H1 (cell line): ENCODE data around the gene URM1. TPM values are rescaled to one million over a fixed set of nuclear protein-coding genes. Genes with fewer than 3 reads are reported as not detected.

ENCODE experiments used
- CTCF ChIA-PET: fragments of 300-600 bp; sonication (Branson Sonifier 250); formaldehyde crosslinking; loops from one replicate; lab custom pipeline; 2021; ENCODE audit not compliant: partially characterized antibody; lab: Charles Lee
- POLR2A ChIA-PET: fragments of 300-600 bp; sonication (Branson Sonifier 250); formaldehyde crosslinking; loops from one replicate; lab custom pipeline; 2021; ENCODE audit warnings: inconsistent platforms; ENCODE audit not compliant: partially characterized antibody; lab: Charles Lee
- DNase-seq, 2 experiments: peaks; one replicate each; pipeline versions ENCODE4 v3.0.0 to v3.0.0-alpha.2; 2010 to 2022; ENCODE audit warnings: low spot score in 2 of 2, low read depth in 1 of 2, mixed read lengths in 1 of 2
- FAIRE-seq: peaks from 2 replicates; lab custom pipeline; 2011; peaks lifted over from hg19 to GRCh38; lab: Jason Lieb, UNC
- H2AFZ ChIP-seq: 2 replicates; pipeline ENCODE4 v1.8.1; 2012; ENCODE audit warnings: low read length, inconsistent platforms
- H2AK5ac ChIP-seq: 2 replicates; pipeline ENCODE4 v1.6.1; 2013; ENCODE audit warnings: low read depth, low read length
- H2BK120ac ChIP-seq: replicated peaks from 2 replicates; pipeline ENCODE3; 2013; ENCODE audit warnings: low read depth, low read length, inconsistent platforms
- H2BK12ac ChIP-seq: 2 replicates; pipeline ENCODE4 v1.6.1; 2013; ENCODE audit warnings: low read depth, low read length
- H2BK15ac ChIP-seq: 2 replicates; pipeline ENCODE4 v1.6.1; 2013; ENCODE audit warnings: low read length
- H2BK20ac ChIP-seq: 2 replicates; pipeline ENCODE4 v1.6.1; 2013; ENCODE audit warnings: low read length
- H2BK5ac ChIP-seq: 2 replicates; pipeline ENCODE4 v1.6.1; 2013; ENCODE audit warnings: low read depth, low read length
- H3K14ac ChIP-seq: 2 replicates; pipeline ENCODE4 v1.6.1; 2013; ENCODE audit warnings: inconsistent platforms; ENCODE audit not compliant: insufficient read length
- H3K18ac ChIP-seq: 2 replicates; pipeline ENCODE4 v1.6.1; 2013; ENCODE audit warnings: low read length; ENCODE audit errors: extremely low read depth
- H3K23ac ChIP-seq: 2 replicates; pipeline ENCODE4 v1.6.1; 2013; ENCODE audit warnings: inconsistent platforms; ENCODE audit not compliant: insufficient read length
- H3K23me2 ChIP-seq: 2 replicates; pipeline ENCODE4 v1.6.1; 2013; ENCODE audit warnings: low read depth, low read length
- H3K27ac ChIP-seq: 2 replicates; pipeline ENCODE4 v1.6.1; 2011; ENCODE audit warnings: low read depth, low read length, inconsistent platforms
- H3K27me3 ChIP-seq, 4 experiments: replicated peaks in 1 of 4; 1 replicate in 1 of 4; 2 replicates in 3 of 4; pipeline versions ENCODE4 v1.6.1 to v1.8.1; 2011 to 2013; ENCODE audit warnings: low read length in 3 of 4, mild to moderate bottlenecking in 3 of 4, inconsistent platforms in 2 of 4, mixed read lengths in 2 of 4, moderate library complexity in 1 of 4; ENCODE audit not compliant: control insufficient read depth in 3 of 4, insufficient read depth in 3 of 4; ENCODE audit errors: extremely low read depth in 1 of 4
- H3K36me3 ChIP-seq, 4 experiments: 2 replicates each; pipeline versions ENCODE4 v1.6.1 to v1.8.1; 2011 to 2013; ENCODE audit warnings: mild to moderate bottlenecking in 4 of 4, low read length in 3 of 4, moderate library complexity in 2 of 4, control low read depth in 1 of 4, inconsistent platforms in 1 of 4; ENCODE audit not compliant: insufficient read depth in 4 of 4, control insufficient read depth in 2 of 4
- H3K4ac ChIP-seq: replicated peaks from 2 replicates; pipeline ENCODE3; 2013; ENCODE audit warnings: low read length, low read depth, mixed read lengths, inconsistent platforms; ENCODE audit not compliant: insufficient read length
- H3K4me1 ChIP-seq, 4 experiments: replicated peaks in 1 of 4; 1 replicate in 1 of 4; 2 replicates in 3 of 4; pipeline versions ENCODE4 v1.6.1 to v1.8.1; 2011 to 2013; ENCODE audit warnings: low read length in 3 of 4, inconsistent platforms in 2 of 4, mixed read lengths in 1 of 4; ENCODE audit not compliant: insufficient read depth in 4 of 4, control insufficient read depth in 3 of 4
- H3K4me2 ChIP-seq, 2 experiments: 2 replicates each; pipeline versions ENCODE4 v1.6.1 to v1.8.1; 2011 to 2013; ENCODE audit warnings: low read depth in 2 of 2, low read length in 2 of 2, control low read depth in 1 of 2, inconsistent platforms in 1 of 2, mild to moderate bottlenecking in 1 of 2; ENCODE audit not compliant: insufficient read depth in 1 of 2
- H3K4me3 ChIP-seq, 4 experiments: fragments of 200-600, 300-600 bp in 1 of 4; sonication (generic), shearing (Covaris generic), sonication (Bioruptor Twin) in 1 of 4; 2 replicates each; pipeline versions ENCODE4 v1.5.1 to v1.8.1; 2011 to 2016; ENCODE audit warnings: low read length in 4 of 4, low read depth in 3 of 4, control low read depth in 2 of 4, inconsistent platforms in 2 of 4, mild to moderate bottlenecking in 2 of 4, mixed read lengths in 1 of 4, moderate library complexity in 1 of 4; ENCODE audit not compliant: insufficient read depth in 2 of 4; ENCODE audit errors: extremely low read depth in 1 of 4
- H3K56ac ChIP-seq: replicated peaks from 2 replicates; pipeline ENCODE3; 2013; ENCODE audit warnings: low read depth, mild to moderate bottlenecking, mixed read lengths, low read length, inconsistent platforms; ENCODE audit not compliant: insufficient read length
- H3K79me1 ChIP-seq: 2 replicates; pipeline ENCODE4 v1.6.1; 2013; ENCODE audit warnings: low read depth, low read length, control low read depth
- H3K79me2 ChIP-seq, 2 experiments: 2 replicates each; pipeline versions ENCODE4 v1.6.1 to v1.8.1; 2012 to 2013; ENCODE audit warnings: low read length in 2 of 2, mild to moderate bottlenecking in 2 of 2, inconsistent platforms in 1 of 2; ENCODE audit not compliant: insufficient read depth in 2 of 2, control insufficient read depth in 1 of 2
- H3K9ac ChIP-seq, 4 experiments: replicated peaks in 1 of 4; 1 replicate in 1 of 4; 2 replicates in 3 of 4; pipeline versions ENCODE4 v1.6.1 to v1.8.1; 2011 to 2013; ENCODE audit warnings: low read depth in 3 of 4, low read length in 3 of 4, control low read depth in 2 of 4, mild to moderate bottlenecking in 2 of 4, moderate library complexity in 2 of 4, inconsistent platforms in 1 of 4; ENCODE audit errors: extremely low read depth in 1 of 4
- H3K9me3 ChIP-seq, 2 experiments: 2 replicates each; pipeline versions ENCODE4 v1.6.1 to v1.8.1; 2012 to 2013; ENCODE audit warnings: mild to moderate bottlenecking in 2 of 2, moderate library complexity in 2 of 2, control low read depth in 1 of 2, inconsistent platforms in 1 of 2, low read depth in 1 of 2, low read length in 1 of 2, mixed read lengths in 1 of 2; ENCODE audit not compliant: insufficient read depth in 2 of 2
- H4K20me1 ChIP-seq, 2 experiments: replicated peaks in 1 of 2; 2 replicates each; pipeline versions ENCODE3 to v1.8.1; 2011 to 2013; ENCODE audit warnings: inconsistent platforms in 2 of 2, low read length in 2 of 2, mild to moderate bottlenecking in 1 of 2; ENCODE audit not compliant: insufficient read depth in 2 of 2, control insufficient read depth in 1 of 2
- H4K5ac ChIP-seq: 2 replicates; pipeline ENCODE4 v1.6.1; 2013; ENCODE audit warnings: low read length, low read depth, mixed read lengths, inconsistent platforms; ENCODE audit not compliant: insufficient read length
- H4K8ac ChIP-seq: 2 replicates; pipeline ENCODE4 v1.8.0; 2013; ENCODE audit warnings: mild to moderate bottlenecking, moderate library complexity, low read length, inconsistent platforms; ENCODE audit not compliant: insufficient read depth; ENCODE audit errors: extremely low read depth
- H4K91ac ChIP-seq: replicated peaks from 2 replicates; pipeline ENCODE3; 2013; ENCODE audit warnings: low read length, mixed read lengths, inconsistent platforms; ENCODE audit not compliant: insufficient read length
- CEBPB ChIP-seq: IDR thresholded peaks from 2 replicates; pipeline ENCODE4 v1.6.1; 2012; ENCODE audit warnings: low read depth, low read length
- CREB1 ChIP-seq: IDR thresholded peaks from 2 replicates; pipeline ENCODE4 v1.6.1; 2012; ENCODE audit warnings: inconsistent platforms
- JUN ChIP-seq: IDR thresholded peaks from 2 replicates; pipeline ENCODE4 v1.6.1; 2011; ENCODE audit warnings: low read depth, mild to moderate bottlenecking, improper control_type of control experiment, low read length
- KDM1A ChIP-seq: fragments of 200-600, 300-600 bp; sonication (generic); IDR thresholded peaks from 2 replicates; pipeline ENCODE4 v1.7.1; 2016; ENCODE audit warnings: mild to moderate bottlenecking, low read length, borderline replicate concordance
- RNF2 ChIP-seq: fragments of 200-900, 300-1000 bp; sonication (generic); IDR thresholded peaks from 2 replicates; pipeline ENCODE4 v1.7.1; 2016; ENCODE audit warnings: borderline replicate concordance, low read depth, mild to moderate bottlenecking, antibody characterized with exemption, low read length; ENCODE audit not compliant: poor library complexity, severe bottlenecking; ENCODE audit errors: missing control alignments
- RXRA ChIP-seq: IDR thresholded peaks from 2 replicates; pipeline ENCODE4 v1.6.1; 2011; ENCODE audit warnings: low read depth, mild to moderate bottlenecking, low read length, moderate library complexity; ENCODE audit not compliant: insufficient read depth
- SP2 ChIP-seq: IDR thresholded peaks from 2 replicates; pipeline ENCODE4 v1.6.1; 2012; ENCODE audit warnings: mild to moderate bottlenecking, low read length, inconsistent platforms
- SP4 ChIP-seq: IDR thresholded peaks from 2 replicates; pipeline ENCODE4 v1.6.1; 2012; ENCODE audit warnings: low read length, inconsistent platforms
- TCF12 ChIP-seq: IDR thresholded peaks from 2 replicates; pipeline ENCODE4 v1.6.1; 2011; ENCODE audit warnings: low read depth, mild to moderate bottlenecking, low read length
- YY1 ChIP-seq: IDR thresholded peaks from 2 replicates; pipeline ENCODE4 v1.6.1; 2011; ENCODE audit warnings: low read depth, mild to moderate bottlenecking, low read length
- WGBS, 2 experiments: shearing (Covaris generic) in 1 of 2; methylation state at CpG; one replicate each; pipeline versions ENCODE4 v1.1.6 to v1.1.7; 2013 to 2015; ENCODE audit warnings: low lambda C conversion rate in 2 of 2, mixed read lengths in 2 of 2, inconsistent platforms in 1 of 2, low coverage in 1 of 2, missing lambda C conversion rate in 1 of 2; ENCODE audit not compliant: insufficient replicate concordance in 2 of 2, insufficient coverage in 1 of 2, insufficient read length in 1 of 2; ENCODE audit errors: extremely low coverage in 1 of 2, missing lambda C conversion rate in 1 of 2; 5-methylcytosine and 5-hydroxymethylcytosine counted together
- polyA plus RNA-seq, 7 experiments: library from polyadenylated mRNA; depleted of rRNA in 3 of 7; stranded (reverse) in 5 of 7; unstranded in 2 of 7; fragments of >200 nt in 5 of 7; fragments of 200-250 nt in 2 of 7; gene quantifications; 1 replicate in 5 of 7; 2 replicates in 1 of 7; 4 replicates in 1 of 7; pipeline versions ENCODE4 v1.2.1 to v1.2.3, GENCODE V29; 2011 to 2013; ENCODE audit warnings: missing spikeins in 2 of 7, mixed read lengths in 2 of 7
- total RNA-seq: library from RNA; stranded (reverse); fragmentation: NEBNext Ultra II Directional; extraction: Animal tissue kit (Norgen Biotek cat#: 25700); gene quantifications from 2 replicates; pipeline ENCODE4 v1.2.1, GENCODE V29; 2021

Gene URM1
- total and polyA plus RNA-seq, 2 of the 8 experiments (the other 6 are each of a cell fraction or from before 2014, with no cell fraction given), result 58.3 to 62.3 TPM

- Histone ChIP-seq H3K27ac (no peak overlapping the region), H3K4me3 (no peak overlapping the region), H4K91ac (no peak overlapping the region), H2BK5ac (no peak overlapping the region; the same call in 1 of the 2 replicates), H2AK5ac (no peak overlapping the region), H2BK12ac (no peak overlapping the region), H4K8ac (no peak overlapping the region), H3K79me1 (no peaks in the 10 kb centered on the region), H3K9ac (no peak overlapping the region), H2BK15ac (no peak overlapping the region), H3K56ac (no peak overlapping the region), H3K14ac (no peak overlapping the region), H3K18ac (no peak overlapping the region), H3K27me3 (no peaks in the 10 kb centered on the region; a peak in 1 of 7 replicates), H3K79me2 (no peaks in the 10 kb centered on the region), H3K9me3 (no peaks in the 10 kb centered on the region), H3K23me2 (no peaks in the 10 kb centered on the region), H2BK120ac (no peak overlapping the region), H3K23ac (no peak overlapping the region), H2AFZ (peak overlapping the region; percentile 66; the same call in 1 of the 2 replicates), H3K4me1 (peaks cover 0 to 3% (median 0%) of the 10 kb centered on the region in 4 experiments; a peak in 1 of 7 replicates), H4K20me1 (no peaks in the 10 kb centered on the region), H2BK20ac (no peak overlapping the region), H3K4ac (no peak overlapping the region), H3K4me2 (no peak overlapping the region), H4K5ac (no peak overlapping the region), H3K36me3 (no peaks in the 10 kb centered on the region)
- POLR2A ChIA-PET, result interaction anchor here (0.6 to 1.7 kb wide), 2 partner anchors 114 to 135 kb away, joined by 3 to 6 read pairs; partner anchors contain the start of gene SPTAN1
- DNase-seq, result no peak
- FAIRE-seq, result no peak
- TF ChIP-seq TCF12, result no peak
- no peak for TF ChIP-seq KDM1A
- TF ChIP-seq SP4, result no peak
- TF ChIP-seq CEBPB, result no peak
- TF ChIP-seq RXRA, result no peak
- no peak for TF ChIP-seq CREB1
- no peak for TF ChIP-seq SP2
- no peak for TF ChIP-seq JUN
- no peak for TF ChIP-seq RNF2
- TF ChIP-seq YY1, result no peak
- WGBS, 2 experiments, result 93% methylated on average over 7 of the region's 7 CpGs; no CpG with 5 or more reads in 1 of the 2 experiments
- CTCF ChIA-PET, result interaction anchor here (0.7 to 5.3 kb wide), 36 partner anchors 8 to 1097 kb away, joined by 3 to 26 read pairs (median 4); partner anchors contain the start of genes CERCAM and ODF2
Measured at GRCh38 chr9:128439273-128439672, 68.1 kb downstream of the URM1 start.
